Stimulated activated CD4-positive, alpha-beta T cell treated with anti-CD3 and anti-CD28 coated beads, Interleukin-12 subunit alpha, Interleukin-12 subunit beta, amount 100 ng/mL, for 24 hours (primary cell): ENCODE results near the gene PAOX.
"Not testable (repeated sequence)": the region's sequence is repeated elsewhere in the genome, so short reads cannot be mapped to it uniquely, and the experiment has no call there.

Experiments
- DNase-seq, 2 experiments: peaks; one replicate each; pipeline ENCODE4 v3.0.0-alpha.2; 2020; ENCODE audit warnings: low read depth in 2 of 2

The PAOX gene

DNA sequence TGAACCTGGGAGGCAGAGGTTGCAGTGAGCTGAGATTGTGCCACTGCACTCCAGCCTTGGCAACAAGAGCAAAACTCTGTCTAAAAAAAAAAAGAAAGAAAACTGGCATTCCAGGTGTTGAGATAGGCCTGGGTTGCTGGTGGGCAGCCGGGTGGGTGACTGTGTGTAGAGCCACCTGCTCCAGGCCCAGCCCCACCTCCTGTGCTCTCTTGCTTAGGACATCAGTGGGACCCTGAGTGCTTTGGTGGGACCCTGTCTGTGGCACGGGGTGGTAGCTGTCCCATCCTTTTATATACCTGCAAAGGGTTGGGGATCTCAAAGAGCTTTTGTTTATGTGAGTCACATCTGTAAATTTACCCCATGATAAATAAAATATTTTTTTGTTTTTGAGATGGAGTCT lies 6.2 kb downstream of the PAOX start:
- DNase-seq, result no peak

DNA sequence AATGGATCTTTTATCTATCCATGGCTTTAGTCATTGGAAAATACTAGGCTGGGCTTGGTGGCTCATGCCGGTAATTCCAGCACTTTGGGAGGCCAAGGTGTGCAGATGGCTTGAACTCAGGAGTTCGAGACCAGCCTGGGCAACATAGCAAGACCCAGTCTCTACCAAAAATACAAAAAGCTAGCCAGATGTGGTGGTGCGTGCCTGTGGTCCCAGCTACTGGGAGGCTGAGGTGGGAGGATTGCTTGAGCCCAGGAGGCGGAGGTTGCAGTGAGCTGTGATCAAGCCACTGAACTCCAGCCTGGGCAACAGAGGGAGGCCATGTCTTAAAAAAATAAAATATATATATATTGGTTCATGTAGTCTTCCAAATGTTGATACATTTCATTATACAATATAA lies 7.9 kb downstream of the PAOX start:
- DNase-seq, result not testable (repeated sequence)

DNA sequence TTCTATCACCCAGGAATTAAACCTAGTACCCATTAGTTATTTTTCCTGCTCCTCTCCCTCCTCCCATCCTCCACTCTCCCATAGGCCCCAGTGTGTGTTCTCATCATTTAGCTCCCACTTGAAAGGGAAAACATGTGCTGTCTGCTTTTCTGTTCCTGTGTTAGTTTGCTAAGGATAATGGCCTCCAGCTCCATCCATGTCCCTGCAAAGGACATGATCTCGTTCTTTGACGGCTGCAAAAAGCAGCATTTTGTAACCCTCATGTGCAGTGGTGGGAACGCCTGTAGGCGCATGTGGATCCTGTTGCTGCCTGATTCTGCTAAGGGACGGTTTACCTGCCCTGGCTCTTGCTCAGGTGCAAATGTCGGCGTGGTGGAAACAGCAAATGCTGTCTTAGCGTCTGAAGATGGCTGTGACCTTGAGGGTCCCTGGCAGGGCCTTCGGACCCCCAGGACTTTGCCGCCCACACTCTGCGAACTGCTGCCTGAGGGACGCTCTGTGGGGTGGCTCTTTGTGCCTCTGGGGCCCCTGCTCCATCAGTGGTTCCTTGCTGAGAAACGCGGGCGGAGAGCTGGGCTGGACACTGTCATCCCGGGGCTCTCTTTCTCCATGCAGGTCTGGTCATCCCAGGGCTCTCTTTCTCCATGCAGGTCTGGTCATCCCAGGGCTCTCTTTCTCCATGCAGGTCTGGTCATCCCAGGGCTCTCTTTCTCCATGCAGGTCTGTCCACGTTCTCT lies 9.3 kb downstream of the PAOX start:
- no peak for DNase-seq

DNA sequence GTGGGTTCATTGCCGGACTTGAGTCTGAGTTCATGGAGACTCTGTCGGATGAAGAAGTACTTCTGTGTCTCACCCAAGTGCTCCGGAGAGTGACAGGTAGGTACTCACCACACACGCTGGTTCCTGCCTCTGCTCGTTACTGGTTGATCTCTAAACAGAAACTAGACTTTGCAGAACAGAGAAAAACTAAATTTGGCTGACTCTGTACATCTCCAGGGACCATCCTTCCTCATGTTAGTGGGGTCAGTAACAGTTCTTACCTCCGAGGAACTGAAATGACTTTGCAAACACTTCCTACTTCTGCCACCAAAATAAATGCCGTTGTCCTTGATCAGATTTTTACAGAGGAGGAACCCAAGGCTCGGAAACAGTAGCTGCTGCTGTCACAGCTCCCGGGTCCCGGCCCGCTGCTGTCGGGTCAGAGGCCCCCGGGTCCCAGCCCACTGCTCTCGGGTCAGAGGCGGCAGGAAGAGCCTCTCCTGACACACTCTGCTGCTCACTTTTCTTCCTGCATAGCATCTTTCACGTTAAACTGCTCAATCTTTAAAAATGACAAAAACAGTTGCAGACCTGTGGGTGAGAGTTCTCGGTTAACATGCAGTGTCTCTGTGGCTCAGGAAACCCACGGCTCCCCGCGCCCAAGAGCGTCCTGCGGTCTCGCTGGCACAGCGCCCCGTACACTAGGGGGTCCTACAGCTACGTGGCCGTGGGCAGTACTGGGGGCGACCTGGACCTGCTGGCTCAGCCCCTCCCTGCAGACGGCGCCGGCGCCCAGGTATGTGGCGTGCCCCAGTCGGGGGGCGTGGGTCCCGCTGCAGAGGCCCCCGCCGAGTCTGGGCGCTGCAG lies 10.1 kb downstream of the PAOX start:
- no peak for DNase-seq

DNA sequence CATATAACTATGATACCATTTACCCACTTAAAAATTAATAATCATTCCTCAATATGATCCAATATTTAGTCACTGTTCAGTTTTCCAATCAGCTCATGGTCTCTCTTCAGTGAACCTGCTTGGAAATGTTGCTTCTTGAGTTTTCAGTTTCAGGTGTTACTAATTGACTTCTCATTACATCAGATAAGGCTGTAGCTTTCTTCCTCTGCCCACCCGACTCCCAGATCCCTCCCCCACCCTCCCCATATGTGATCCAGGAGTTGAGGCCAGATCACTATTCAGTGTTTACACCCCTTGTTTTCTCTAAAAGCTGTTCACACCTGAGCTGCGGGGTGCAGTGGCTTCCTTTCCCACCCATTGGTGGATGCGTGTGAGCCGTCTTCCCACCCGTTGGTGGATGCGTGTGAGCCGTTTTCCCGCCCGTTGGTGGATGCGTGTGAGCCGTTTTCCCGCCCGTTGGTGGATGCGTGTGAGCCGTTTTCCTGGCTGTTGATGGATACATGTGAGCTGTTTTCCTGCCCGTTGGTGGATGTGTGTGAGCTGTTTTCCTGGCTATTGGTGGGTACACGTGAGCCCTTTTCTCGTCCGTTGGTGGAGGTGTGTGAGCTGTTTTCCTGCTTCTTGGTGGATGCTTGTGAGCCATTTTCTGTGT lies 11.7 kb downstream of the PAOX start:
- DNase-seq, result no peak

DNA sequence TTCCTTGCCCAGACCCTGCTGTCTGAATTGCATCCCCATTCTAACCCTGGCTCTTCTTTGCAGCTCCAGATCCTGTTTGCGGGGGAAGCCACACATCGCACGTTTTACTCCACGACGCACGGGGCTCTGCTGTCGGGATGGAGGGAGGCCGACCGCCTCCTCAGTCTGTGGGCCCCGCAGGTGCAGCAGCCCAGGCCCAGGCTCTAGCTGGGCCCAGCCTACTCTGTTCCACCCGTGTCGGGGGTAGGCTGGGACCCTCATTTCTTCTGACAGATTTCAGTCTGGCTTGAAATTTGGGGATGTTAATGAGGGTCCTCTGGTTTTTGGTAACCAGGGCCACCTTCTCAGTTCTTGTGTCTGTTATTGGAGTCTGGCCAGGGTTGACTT lies 12.2 kb downstream of the PAOX start:
- DNase-seq, result no peak

DNA sequence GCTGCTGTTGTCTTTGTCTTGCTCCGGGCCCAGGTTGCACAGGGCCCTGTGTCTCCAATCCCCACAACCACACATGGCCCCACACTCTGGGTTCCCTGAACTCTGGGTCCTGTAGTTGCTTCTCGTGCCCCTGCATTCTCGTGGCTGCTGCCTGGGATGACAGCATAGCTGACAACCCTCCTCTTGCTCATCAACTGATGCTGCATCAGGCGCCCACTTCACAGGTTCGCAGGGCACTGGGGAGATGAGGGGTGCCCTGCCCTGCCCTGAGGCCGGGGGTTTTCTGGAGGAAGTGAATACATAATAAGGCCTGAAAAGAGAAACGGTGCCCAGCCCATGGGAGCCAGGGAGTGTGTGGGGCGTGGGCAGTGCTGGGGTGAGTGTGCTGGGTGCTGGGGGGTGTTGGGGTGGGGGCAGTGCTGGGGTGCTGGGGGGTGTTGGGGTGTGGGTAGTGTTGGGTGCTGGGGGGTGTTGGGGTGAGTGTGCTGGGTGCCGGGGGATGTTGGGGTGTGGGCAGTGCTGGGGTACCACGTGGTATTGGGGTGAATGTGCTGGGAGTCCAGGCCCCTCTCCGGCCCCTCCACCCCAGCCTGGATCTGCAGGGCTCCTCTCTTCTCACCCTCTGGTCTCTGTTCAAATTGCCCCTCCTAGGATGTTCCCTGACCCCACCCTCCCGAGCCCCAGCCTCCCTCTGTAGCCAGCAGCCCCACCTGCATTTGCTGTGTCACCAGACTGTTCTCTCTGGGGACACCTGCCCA lies 12.9 kb downstream of the PAOX start:
- DNase-seq, result no peak

DNA sequence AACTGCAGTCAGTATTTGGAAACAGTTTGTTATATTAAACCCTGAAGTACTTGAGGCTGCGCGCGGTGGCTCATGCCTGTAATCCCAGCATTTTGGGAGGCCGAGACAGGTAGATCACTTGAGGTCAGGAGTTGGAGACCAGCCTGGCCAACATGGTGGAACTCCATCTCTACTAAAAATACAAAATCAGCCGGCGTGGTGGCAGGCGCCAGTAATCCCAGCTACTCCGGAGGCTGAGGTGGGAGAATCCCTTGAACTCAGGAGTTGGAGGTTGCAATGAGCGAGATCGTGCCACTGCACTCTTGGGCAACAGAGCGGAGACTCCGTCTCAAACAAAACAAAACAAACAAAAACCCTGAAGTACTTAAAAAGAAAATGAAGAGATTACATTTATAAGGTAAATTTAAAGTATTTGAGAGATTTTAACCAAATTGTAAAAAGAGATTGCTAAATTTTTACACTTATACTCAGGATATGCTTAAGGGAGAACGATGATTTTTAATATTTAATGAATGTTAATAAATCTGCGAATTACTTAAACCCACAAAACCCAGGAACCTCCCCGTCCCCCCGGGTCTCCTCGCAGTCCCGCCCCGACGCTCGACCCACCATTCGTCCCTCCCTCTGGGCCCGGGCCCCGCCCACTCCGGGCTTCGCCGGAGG lies 14.5 kb downstream of the PAOX start:
- no peak for DNase-seq

DNA sequence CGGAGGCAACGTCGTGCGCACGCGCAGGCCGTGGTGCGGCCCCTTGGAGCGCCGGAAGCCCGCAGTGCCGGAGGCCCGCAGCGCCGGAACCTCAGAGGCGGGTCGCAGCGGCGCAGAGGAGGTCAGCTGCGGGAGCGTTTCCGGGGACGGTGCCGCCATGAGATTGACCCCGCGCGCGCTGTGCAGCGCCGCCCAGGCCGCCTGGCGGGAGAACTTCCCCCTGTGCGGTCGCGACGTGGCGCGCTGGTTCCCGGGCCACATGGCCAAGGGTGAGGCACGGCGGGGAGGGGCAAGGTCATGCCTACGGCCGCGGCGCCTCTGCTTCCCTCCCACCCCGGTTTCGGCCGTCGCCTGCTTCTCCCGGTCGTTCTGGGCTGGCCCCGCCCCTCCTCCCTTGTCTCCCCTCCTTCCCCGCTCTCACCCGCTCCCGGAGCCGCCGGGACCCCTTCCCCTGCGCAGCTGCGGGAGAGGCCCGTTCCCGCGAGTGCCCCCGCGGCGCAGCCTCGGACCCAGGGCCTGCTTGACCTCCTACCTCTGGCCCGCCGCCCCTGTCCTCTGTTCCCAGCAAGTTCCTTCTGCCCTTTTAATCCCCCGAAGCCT lies 15.1 kb downstream of the PAOX start, which contains the start of gene MTG1:
TSS of gene MTG1 (plus strand) at position 94 of the 600 bp plus-strand sequence. CDS start at position 158, 64 bp downstream.
- DNase-seq, result peak; percentile 90 to 93

DNA sequence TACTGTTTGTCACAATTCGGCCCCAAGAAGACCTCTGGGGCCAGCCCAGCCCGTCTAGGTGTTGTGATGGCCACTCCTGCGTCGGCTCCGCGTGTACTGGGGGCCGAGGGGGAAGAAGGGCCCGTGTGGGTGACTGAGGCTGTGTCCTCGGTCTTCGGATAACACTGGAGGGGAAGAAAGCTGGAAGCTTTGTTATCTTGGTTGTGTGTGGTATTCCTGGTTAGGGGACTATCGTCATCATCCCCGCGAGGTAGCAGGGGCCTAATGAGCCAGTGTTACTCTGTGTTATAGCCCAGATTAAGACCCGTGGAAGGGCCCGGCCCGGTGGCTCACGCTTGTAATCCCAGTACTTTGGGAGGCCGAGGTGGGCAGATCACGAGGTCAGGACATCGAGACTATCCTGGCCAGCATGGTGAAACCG lies 15.7 kb downstream of the PAOX start:
- no peak for DNase-seq

DNA sequence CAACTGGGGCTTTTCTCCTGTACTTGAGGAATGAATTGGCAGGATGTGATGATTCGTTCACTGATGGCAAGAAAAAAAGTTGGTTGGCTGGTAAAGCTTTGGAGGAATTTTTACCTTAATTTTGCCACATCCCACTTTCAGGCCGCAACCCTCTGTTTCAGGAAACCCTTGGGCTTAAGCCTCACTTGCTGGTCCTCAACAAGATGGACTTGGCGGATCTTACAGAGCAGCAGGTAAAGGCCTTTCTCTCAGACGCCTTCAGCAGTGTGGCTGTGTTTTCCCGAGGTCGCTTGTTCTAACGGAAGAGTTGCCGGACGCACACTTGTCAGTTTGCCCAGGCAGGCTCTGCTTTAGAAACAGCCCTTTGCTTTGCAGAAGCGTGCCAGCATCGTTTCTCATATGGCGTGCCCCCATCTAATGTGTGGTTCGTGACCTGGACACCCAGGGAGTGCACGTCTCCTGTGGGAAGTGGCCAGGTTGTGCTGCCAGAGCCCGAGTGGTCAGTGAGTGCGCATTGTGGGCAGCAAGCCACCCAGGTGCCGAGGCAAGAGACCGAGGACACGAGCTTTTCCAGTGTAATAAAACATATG lies 17.1 kb downstream of the PAOX start:
- DNase-seq, result no peak

DNA sequence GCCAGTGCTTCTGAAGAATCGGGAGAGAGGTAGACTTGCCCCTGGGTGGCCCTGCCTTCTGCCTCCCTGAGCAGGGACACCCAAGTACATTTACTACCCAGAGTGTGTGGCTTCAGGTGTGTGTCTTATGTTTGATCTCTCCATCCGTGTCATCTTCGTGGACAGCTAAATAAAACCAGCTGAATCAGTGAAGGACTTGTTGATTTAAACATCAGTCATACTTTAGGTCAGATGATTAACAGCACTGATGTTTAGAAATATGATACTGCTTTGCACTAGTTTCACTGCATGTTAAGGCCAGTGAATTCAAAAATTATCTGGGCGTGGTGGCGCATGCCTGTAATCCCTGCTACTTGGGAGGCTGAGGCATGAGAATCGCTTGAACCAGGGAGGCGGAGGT lies 18.9 kb downstream of the PAOX start:
- no peak for DNase-seq

DNA sequence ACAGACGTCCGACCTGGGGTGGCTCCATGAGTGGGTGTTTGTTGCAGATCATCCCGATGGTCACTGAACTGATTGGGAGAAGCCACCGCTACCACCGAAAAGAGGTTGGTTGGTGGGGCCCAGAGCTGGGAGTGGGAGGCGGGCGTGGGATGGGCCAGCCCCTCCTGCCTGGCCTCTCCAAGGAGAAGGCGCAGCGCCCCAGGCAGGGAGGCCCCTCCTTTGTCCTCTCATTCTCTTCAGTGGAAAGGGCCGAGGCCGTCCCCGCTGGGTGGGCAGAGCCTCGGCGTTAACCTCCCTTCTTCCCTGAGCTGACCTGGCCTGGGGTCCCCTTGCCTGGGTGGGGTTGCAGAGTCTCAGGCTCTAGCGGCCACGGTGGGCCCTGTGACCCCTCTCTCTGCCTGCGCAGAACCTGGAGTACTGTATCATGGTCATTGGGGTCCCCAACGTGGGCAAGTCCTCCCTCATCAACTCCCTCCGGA lies 20.1 kb downstream of the PAOX start:
- no peak for DNase-seq

DNA sequence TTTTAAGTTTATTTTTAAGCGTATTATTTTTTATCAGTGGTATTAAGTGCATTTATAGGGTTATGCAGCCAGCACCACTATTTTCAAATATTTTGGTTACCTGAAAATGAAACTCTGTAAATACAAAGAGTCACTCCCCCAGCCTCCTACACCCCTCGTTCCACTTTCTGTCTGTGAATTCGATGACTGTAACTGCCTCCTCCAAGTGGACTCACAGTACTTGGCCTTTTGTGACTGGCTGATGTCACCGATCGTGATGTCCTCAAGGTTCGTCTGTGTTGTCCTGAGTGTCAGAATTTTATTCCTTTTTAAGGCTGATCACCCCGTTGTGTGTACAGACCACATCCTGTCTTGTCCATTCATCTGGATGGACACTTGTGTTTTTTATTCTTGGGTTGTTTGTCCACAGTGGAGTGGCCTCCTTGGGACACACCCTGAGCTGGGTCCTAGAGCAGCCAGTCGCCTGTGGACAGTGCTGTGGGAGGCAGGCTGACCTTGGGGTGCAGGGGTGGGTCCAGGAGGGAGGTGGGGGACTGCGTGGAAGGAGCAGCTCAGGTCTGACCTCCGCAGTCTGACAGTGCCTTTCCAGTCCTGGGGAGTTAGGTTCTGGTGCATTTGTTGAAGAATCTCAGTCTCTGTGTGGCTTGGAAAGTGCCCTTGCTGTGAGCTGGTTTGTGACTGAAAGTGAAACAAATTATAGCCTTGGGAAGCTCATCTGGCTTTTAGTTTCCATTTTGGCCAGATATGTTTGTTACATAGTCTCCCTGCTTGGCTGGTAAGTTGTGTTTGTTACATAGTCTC lies 21.8 kb downstream of the PAOX start:
- DNase-seq, result no peak

DNA sequence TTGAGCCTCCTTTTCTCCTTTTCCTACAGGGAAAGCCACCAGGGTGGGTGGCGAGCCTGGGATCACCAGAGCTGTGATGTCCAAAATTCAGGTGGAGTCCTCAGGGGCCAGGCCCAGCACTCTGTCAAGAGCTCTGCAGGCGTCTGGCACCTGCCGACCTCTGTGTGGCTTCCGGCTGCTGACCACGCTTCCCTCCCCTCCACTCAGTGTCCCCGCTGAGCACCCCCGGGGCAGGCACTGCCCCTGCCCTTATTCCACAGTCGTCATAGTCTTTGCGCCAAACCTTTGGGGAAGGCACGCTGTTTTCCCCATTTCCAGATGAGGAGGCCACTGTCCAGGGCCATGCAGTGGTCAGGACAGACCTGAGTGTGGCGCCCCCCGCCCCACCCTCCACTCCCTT lies 22.4 kb downstream of the PAOX start:
- DNase-seq, result no peak

DNA sequence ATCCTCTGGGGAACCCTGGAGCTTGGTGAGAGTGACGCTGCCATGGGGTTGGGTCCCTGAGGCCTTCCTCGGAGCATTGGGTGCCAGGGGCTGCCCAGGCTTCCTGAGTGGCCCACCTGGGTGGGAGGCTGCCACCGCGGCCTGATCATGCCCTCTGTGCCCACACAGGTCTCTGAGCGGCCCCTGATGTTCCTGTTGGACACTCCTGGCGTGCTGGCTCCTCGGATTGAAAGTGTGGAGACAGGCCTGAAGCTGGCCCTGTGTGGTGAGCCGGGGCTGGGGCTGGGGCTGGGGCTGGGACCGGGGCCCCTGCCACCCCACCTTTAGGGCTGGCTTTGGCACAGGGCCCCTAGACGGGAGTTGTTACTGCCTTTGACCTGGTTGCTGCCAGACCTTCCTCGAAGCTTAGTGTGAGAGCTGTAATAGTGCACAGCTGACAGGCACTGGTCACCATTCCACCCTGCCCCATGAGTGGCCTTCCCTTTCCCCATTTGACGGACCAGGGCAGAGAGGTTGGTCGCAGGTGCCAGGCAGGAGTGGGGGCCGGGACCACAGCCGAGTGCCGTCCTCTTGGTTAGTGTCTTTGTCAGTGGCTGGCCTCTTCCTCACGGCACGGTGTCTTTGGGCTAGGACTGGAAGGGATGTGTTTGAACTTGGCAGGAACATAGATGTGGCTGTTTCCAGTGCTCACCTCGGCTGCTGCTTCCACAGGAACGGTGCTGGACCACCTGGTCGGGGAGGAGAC lies 23.1 kb downstream of the PAOX start:
- no peak for DNase-seq

DNA sequence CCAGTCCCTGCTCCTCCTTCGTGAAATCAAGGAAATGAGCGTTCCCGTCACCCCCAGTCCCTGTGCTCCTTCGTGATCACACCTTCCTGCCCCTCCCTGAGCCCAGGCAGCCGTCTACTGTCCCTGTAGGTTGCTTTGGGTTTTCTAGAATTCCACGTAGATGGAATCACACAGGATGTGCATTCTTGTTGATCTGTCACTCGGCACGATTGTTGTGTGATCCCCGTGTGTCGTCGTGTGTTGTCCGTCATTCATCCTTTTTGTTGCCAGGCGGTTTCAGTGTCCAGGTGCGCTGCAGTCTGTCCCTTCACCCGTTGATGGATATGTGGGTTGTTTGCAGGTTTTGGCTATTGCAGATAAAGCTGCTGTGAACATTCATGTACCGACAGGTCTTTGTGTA lies 24.3 kb downstream of the PAOX start:
- no peak for DNase-seq

DNA sequence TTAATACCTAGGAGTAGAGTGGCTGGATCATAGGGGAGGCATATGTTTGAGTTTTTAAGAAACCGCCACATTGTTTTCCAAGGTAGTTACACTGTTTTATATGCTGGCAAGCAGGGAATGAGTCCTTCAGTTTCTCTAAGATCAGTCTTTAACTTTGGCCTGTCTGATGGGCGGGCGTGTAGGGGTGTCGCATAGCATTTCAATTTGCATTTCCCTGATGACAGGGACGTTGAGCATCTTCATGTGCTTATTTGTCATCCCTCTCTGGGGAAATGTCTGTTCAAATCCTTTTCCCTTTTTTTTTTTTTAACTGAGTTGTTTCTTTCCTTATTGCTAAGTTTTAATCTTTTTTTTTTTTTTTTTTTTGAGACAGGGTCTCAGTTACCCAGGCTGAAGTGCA lies 24.7 kb downstream of the PAOX start:
- no peak for DNase-seq

DNA sequence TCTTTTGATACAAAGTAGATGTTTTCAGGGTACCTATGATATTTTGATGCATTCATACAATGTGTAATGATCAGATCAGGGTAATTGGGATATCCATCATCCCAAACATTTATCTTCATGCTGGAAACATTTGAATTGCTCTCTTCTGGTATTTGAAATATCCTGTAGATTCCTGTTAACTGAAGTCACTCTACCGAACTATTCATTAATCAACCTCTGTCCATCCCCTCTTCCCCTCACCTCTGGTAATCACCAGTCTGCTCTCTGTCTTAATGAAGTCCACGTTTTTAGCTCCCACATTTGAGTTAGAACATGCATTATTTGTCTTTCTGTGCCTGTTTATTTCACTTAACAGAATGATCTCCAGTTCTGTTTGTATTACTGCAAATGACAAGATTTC lies 26.2 kb downstream of the PAOX start:
- no peak for DNase-seq
